HUES64 (cell line): Measurements from ENCODE around the gene ZBTB17.
"Not testable (repeated sequence)": the region's sequence is repeated elsewhere in the genome, so short reads cannot be mapped to it uniquely, and the experiment has no call there.

Experiments used
- H3K27ac ChIP-seq: 2 replicates; pipeline ENCODE4 v1.7.0; 2013; ENCODE audit warnings: low read depth, low read length, inconsistent platforms
- H3K27me3 ChIP-seq: 2 replicates; pipeline ENCODE4 v1.6.1; 2013; ENCODE audit warnings: mild to moderate bottlenecking, low read length; ENCODE audit not compliant: insufficient read depth
- H3K36me3 ChIP-seq: 2 replicates; pipeline ENCODE4 v1.6.1; 2013; ENCODE audit warnings: mild to moderate bottlenecking, low read length; ENCODE audit not compliant: insufficient read depth
- H3K4me1 ChIP-seq: 2 replicates; pipeline ENCODE4 v1.6.1; 2013; ENCODE audit warnings: mild to moderate bottlenecking, low read length, moderate library complexity; ENCODE audit not compliant: insufficient read depth
- H3K4me3 ChIP-seq: 2 replicates; pipeline ENCODE4 v1.5.1; 2013; ENCODE audit warnings: mild to moderate bottlenecking, low read length, moderate library complexity
- H3K9ac ChIP-seq: 2 replicates; pipeline ENCODE4 v1.6.1; 2013; ENCODE audit warnings: mild to moderate bottlenecking, low read depth, low read length
- H3K9me3 ChIP-seq: 2 replicates; pipeline ENCODE4 v1.6.1; 2013; ENCODE audit warnings: low read depth, low read length; ENCODE audit not compliant: insufficient read depth
- WGBS: fragments of 150-250, 120-280 bp; methylation state at CpG from one replicate; pipeline ENCODE4 v1.1.7; 2013; ENCODE audit warnings: missing lambda C conversion rate; 5-methylcytosine and 5-hydroxymethylcytosine counted together

ZBTB17 gene

DNA sequence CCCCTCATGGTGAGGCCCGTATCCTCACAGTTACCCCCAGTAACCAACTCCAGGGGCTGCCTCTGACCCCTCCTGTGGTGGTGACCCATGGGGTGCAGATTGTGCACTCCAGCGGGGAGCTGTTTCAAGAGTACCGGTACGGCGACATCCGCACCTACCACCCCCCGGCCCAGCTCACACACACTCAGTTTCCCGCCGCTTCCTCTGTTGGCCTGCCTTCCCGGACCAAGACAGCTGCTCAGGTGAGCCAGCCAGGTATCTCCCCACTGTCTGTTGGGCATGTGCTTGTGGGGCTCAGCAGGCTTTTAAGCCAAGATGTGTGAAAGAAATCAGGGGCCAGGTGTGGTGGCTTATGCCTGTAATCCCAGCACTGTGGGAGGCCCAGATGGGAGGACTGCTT, 39.9 kb downstream of the ZBTB17 start:
- Histone ChIP-seq H3K9ac (no peak overlapping the region), H3K9me3 (no peaks in the 10 kb centered on the region), H3K4me1 (no peaks in the 10 kb centered on the region), H3K27ac (no peak overlapping the region), H3K4me3 (no peak overlapping the region), H3K36me3 (peaks cover 96% of the 10 kb centered on the region), H3K27me3 (no peaks in the 10 kb centered on the region)
- WGBS: 97% methylated on average over 10 of the region's 10 CpGs

DNA sequence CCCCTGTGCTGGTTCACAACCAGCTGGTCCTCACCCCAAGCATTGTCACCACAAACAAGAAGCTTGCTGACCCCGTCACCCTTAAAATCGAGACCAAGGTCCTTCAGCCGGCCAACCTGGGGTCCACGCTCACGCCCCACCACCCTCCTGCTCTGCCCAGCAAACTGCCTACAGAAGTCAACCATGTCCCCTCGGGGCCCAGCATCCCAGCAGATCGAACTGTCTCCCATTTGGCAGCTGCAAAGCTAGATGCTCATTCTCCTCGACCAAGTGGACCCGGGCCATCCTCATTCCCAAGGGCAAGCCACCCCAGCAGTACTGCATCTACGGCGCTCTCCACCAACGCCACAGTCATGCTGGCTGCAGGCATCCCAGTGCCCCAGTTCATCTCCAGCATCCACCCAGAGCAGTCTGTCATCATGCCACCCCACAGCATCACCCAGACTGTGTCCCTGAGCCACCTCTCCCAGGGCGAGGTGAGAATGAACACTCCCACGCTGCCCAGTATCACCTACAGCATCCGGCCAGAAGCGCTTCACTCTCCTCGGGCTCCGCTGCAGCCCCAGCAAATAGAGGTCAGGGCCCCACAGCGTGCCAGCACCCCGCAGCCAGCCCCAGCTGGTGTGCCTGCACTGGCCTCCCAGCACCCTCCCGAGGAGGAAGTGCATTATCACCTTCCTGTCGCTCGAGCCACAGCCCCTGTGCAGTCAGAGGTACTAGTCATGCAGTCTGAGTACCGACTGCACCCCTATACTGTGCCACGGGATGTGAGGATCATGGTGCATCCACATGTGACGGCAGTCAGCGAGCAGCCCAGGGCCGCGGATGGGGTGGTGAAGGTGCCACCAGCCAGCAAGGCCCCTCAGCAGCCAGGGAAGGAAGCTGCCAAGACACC, 40.6 kb downstream of the ZBTB17 start:
- H3K4me1 ChIP-seq: no peaks in the 10 kb centered on the region
- H3K27ac ChIP-seq: no peak overlapping the region
- peaks cover 96% of the 10 kb centered on the region for H3K36me3 ChIP-seq
- H3K27me3 ChIP-seq: no peaks in the 10 kb centered on the region
- no peak overlapping the region for H3K4me3 ChIP-seq
- H3K9me3 ChIP-seq: no peaks in the 10 kb centered on the region
- WGBS: 95% methylated on average over 29 of the region's 29 CpGs
- H3K9ac ChIP-seq: no peak overlapping the region

DNA sequence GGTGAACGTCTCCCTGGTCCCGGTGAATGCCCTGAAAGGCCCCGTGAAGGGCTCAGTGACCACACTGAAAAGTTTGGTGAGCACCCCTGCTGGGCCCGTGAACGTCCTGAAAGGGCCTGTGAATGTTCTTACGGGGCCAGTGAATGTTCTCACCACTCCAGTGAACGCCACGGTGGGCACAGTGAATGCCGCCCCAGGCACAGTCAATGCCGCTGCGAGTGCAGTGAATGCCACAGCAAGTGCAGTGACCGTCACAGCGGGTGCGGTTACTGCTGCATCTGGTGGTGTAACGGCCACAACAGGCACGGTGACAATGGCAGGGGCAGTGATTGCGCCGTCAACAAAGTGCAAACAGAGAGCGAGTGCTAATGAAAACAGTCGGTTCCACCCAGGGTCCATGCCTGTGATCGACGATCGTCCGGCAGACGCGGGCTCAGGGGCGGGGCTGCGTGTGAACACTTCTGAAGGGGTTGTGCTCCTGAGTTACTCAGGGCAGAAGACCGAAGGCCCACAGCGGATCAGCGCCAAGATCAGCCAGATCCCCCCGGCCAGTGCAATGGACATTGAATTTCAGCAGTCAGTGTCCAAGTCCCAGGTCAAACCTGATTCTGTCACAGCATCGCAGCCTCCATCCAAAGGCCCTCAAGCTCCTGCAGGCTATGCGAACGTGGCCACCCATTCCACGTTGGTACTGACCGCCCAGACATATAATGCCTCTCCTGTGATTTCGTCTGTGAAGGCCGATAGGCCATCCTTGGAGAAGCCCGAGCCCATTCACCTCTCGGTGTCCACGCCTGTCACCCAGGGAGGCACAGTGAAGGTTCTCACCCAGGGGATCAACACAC, 41.5 kb downstream of the ZBTB17 start:
- H3K36me3 ChIP-seq: peaks cover 96% of the 10 kb centered on the region
- no peaks in the 10 kb centered on the region for H3K9me3 ChIP-seq
- H3K27ac ChIP-seq: no peak overlapping the region
- 94% methylated on average over 42 of the region's 42 CpGs for WGBS
- H3K27me3 ChIP-seq: no peaks in the 10 kb centered on the region
- no peak overlapping the region for H3K4me3 ChIP-seq
- H3K4me1 ChIP-seq: no peaks in the 10 kb centered on the region
- no peak overlapping the region for H3K9ac ChIP-seq

DNA sequence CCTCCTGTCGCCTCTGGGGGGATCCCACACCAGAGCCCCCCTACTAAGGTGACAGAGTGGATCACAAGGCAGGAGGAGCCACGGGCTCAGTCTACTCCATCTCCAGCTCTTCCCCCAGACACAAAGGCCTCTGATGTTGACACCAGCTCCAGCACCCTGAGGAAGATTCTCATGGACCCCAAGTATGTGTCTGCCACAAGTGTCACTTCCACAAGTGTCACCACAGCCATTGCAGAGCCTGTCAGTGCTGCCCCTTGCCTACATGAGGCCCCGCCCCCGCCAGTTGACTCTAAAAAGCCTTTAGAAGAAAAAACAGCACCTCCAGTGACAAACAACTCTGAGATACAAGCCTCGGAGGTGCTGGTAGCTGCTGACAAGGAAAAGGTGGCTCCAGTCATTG, 42.2 kb downstream of the ZBTB17 start:
- Histone ChIP-seq H3K4me3 (no peak overlapping the region), H3K4me1 (no peaks in the 10 kb centered on the region), H3K9me3 (no peaks in the 10 kb centered on the region), H3K27ac (no peak overlapping the region), H3K36me3 (peaks cover 96% of the 10 kb centered on the region), H3K9ac (no peak overlapping the region), H3K27me3 (no peaks in the 10 kb centered on the region)
- 91% methylated on average over 5 of the region's 5 CpGs for WGBS

DNA sequence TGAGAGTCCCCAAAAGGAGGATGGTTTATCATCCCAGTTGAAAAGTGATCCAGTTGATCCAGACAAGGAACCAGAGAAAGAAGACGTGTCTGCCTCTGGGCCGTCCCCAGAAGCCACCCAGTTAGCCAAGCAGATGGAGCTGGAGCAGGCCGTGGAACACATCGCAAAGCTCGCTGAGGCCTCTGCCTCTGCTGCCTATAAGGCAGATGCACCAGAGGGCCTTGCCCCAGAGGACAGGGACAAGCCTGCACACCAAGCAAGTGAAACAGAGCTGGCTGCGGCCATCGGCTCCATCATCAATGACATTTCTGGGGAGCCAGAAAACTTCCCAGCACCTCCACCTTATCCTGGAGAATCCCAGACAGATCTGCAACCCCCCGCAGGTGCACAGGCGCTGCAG, 43.3 kb downstream of the ZBTB17 start:
- no peak overlapping the region for H3K9ac ChIP-seq
- no peaks in the 10 kb centered on the region for H3K4me1 ChIP-seq
- H3K9me3 ChIP-seq: no peaks in the 10 kb centered on the region
- peaks cover 96% of the 10 kb centered on the region for H3K36me3 ChIP-seq
- H3K27ac ChIP-seq: no peak overlapping the region
- no peaks in the 10 kb centered on the region for H3K27me3 ChIP-seq
- H3K4me3 ChIP-seq: no peak overlapping the region
- WGBS: 93% methylated on average over 9 of the region's 9 CpGs

DNA sequence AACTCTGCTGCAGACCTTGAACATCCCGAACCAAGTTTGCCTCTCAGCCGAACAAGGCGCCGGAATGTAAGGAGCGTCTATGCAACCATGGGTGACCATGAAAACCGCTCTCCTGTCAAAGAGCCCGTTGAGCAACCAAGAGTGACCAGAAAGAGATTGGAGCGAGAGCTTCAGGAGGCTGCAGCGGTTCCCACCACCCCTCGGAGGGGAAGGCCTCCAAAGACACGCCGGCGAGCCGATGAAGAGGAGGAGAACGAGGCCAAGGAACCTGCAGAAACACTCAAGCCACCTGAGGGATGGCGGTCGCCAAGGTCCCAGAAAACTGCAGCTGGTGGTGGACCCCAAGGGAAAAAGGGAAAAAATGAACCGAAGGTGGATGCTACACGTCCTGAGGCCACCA, 44.0 kb downstream of the ZBTB17 start:
- no peaks in the 10 kb centered on the region for H3K9me3 ChIP-seq
- H3K9ac ChIP-seq: no peak overlapping the region
- peaks cover 96% of the 10 kb centered on the region for H3K36me3 ChIP-seq
- H3K27ac ChIP-seq: no peak overlapping the region
- H3K27me3 ChIP-seq: no peaks in the 10 kb centered on the region
- 94% methylated on average over 19 of the region's 19 CpGs for WGBS
- no peaks in the 10 kb centered on the region for H3K4me1 ChIP-seq
- H3K4me3 ChIP-seq: no peak overlapping the region

DNA sequence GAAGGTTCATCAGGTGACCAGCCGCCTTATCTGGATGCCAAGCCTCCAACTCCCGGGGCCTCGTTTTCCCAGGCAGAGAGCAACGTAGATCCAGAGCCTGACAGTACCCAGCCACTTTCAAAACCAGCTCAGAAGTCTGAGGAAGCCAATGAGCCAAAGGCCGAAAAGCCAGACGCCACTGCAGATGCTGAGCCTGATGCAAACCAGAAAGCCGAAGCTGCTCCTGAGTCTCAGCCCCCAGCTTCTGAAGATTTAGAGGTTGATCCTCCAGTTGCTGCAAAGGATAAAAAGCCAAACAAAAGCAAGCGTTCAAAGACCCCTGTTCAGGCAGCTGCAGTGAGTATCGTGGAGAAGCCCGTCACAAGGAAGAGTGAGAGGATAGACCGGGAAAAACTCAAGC, 44.5 kb downstream of the ZBTB17 start:
- H3K4me1 ChIP-seq: no peaks in the 10 kb centered on the region
- WGBS: 94% methylated on average over 11 of the region's 11 CpGs
- H3K9ac ChIP-seq: no peak overlapping the region
- no peaks in the 10 kb centered on the region for H3K27me3 ChIP-seq
- H3K4me3 ChIP-seq: no peak overlapping the region
- no peaks in the 10 kb centered on the region for H3K9me3 ChIP-seq
- peaks cover 96% of the 10 kb centered on the region for H3K36me3 ChIP-seq
- no peak overlapping the region for H3K27ac ChIP-seq

DNA sequence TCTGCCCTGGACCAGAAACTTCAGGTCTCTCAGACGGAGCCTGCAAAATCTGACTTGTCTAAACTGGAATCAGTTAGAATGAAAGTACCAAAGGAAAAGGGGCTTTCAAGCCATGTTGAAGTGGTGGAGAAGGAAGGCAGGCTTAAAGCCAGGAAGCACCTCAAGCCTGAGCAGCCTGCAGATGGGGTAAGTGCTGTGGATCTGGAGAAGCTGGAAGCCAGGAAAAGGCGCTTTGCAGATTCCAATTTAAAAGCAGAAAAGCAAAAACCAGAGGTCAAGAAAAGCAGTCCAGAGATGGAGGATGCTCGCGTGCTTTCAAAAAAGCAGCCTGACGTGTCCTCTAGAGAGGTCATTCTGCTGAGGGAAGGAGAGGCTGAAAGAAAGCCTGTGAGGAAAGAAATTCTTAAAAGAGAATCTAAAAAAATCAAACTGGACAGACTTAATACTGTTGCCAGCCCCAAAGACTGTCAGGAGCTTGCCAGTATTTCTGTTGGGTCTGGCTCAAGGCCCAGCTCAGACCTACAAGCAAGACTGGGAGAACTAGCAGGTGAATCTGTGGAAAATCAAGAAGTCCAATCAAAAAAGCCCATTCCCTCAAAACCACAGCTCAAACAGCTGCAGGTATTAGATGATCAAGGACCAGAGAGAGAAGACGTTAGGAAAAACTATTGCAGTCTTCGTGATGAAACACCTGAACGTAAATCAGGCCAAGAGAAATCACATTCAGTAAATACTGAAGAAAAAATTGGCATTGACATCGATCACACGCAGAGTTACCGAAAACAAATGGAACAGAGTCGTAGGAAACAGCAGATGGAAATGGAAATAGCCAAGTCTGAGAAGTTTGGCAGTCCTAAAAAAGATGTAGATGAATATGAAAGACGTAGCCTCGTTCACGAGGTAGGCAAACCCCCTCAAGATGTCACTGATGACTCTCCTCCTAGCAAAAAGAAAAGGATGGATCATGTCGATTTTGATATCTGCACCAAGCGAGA, 46.6 kb downstream of the ZBTB17 start:
- Histone ChIP-seq H3K9me3 (no peaks in the 10 kb centered on the region), H3K4me1 (no peaks in the 10 kb centered on the region), H3K4me3 (no peak overlapping the region), H3K27ac (no peak overlapping the region), H3K27me3 (no peaks in the 10 kb centered on the region), H3K9ac (no peak overlapping the region), H3K36me3 (peaks cover 98% of the 10 kb centered on the region)
- WGBS: 96% methylated on average over 17 of the region's 17 CpGs

DNA sequence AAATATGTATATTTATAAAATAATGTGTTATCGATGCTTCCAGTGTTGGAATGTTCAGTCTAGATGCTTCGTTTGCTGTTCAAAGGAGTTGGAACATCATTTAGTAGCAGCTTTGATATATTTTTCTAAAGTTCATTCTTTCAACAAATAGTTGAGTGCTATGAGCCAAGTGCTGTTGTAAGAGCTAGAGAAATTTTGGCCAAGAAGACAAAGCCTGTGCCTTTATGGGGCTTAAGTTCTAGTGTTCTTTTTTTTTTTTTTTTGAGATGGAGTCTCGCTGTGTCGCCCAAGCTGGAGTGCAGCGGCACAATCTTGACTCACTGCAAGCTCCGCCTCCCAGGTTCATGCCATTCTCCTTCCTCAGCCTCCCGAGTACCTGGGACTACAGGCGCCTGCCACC, 49.5 kb downstream of the ZBTB17 start:
- not testable (repeated sequence) for H3K4me3 ChIP-seq, H3K27ac ChIP-seq, H3K27me3 ChIP-seq, H3K9ac ChIP-seq, H3K9me3 ChIP-seq, H3K4me1 ChIP-seq
- 97% methylated on average over 6 of the region's 8 CpGs for WGBS
- H3K36me3 ChIP-seq: peaks cover 96% of the 10 kb centered on the region

DNA sequence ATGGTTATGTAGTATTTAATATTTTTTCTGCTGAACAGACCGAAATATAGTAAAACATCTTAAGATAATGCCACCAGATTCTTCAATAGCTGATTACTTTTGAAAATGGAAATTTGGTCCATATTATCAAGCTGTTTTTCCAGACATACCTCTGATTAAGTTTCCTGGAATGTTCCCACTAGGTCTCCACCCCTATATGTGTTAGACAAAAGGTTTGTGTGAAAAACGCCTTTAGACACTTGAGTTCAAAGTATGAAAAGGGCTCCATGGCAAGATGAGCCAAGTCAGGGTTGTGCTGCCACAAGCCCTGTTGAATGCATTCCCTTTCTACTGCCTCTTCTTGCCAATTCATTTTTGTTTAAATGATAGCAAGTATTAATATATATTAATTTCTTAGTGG, 52.7 kb downstream of the ZBTB17 start:
- no peaks in the 10 kb centered on the region for H3K9me3 ChIP-seq
- WGBS: 100% methylated on average over 2 of the region's 2 CpGs
- H3K4me3 ChIP-seq: no peak overlapping the region
- no peaks in the 10 kb centered on the region for H3K4me1 ChIP-seq
- no peak overlapping the region for H3K27ac ChIP-seq
- H3K9ac ChIP-seq: no peak overlapping the region
- H3K36me3 ChIP-seq: peaks cover 95% of the 10 kb centered on the region
- H3K27me3 ChIP-seq: no peaks in the 10 kb centered on the region
